HepG2 (cell line): ENCODE data around the gene HSCB. TPM values are rescaled to one million over a fixed set of nuclear protein-coding genes. Genes with fewer than 3 reads are reported as not detected.

ENCODE experiments used
- ADNP ChIP-seq: sonication (generic); formaldehyde crosslinking; IDR thresholded peaks from 2 replicates; pipeline ENCODE4 v1.4.0; 2020; ENCODE audit warnings: missing genetic modification reagents
- ATM ChIP-seq: fragments of 450-650 bp; IDR thresholded peaks from 2 replicates; pipeline ENCODE4 v1.7.1; 2017; ENCODE audit warnings: mild to moderate bottlenecking, borderline replicate concordance
- CBX5 ChIP-seq: sonication (generic); formaldehyde crosslinking; IDR thresholded peaks from 2 replicates; pipeline ENCODE4 v1.4.0; 2020; ENCODE audit warnings: missing genetic modification reagents, borderline replicate concordance
- CEBPZ ChIP-seq: IDR thresholded peaks from 2 replicates; pipeline ENCODE4 v1.6.1; 2012; ENCODE audit warnings: low read length, improper control_type of control experiment
- DNMT3B ChIP-seq: conservative IDR thresholded peaks from 2 replicates; pipeline ENCODE4 v1.6.1; 2016; ENCODE audit warnings: missing biosample characterization, control low read depth
- HES4 ChIP-seq: sonication (generic); formaldehyde crosslinking; IDR thresholded peaks from 2 replicates; pipeline ENCODE4 v1.9.0; 2021; ENCODE audit warnings: mild to moderate bottlenecking, missing genetic modification reagents, borderline replicate concordance
- HNRNPUL1 ChIP-seq: fragments of 200-400 bp; formaldehyde crosslinking; IDR thresholded peaks from 2 replicates; pipeline ENCODE4 v1.6.1; 2017; ENCODE audit warnings: low read depth, mild to moderate bottlenecking, low read length, moderate library complexity
- HOXD1 ChIP-seq: sonication (generic); formaldehyde crosslinking; IDR thresholded peaks from 2 replicates; pipeline ENCODE4 v1.5.0; 2020; ENCODE audit warnings: missing genetic modification reagents
- MED13 ChIP-seq: sonication (generic); formaldehyde crosslinking; IDR thresholded peaks from 2 replicates; pipeline ENCODE4 v1.5.0; 2020; ENCODE audit warnings: missing genetic modification reagents
- MXI1 ChIP-seq: IDR thresholded peaks from 3 replicates; pipeline ENCODE4 v1.6.1; 2012; ENCODE audit warnings: low read depth, low read length, inconsistent platforms, borderline replicate concordance
- NFE2L2 ChIP-seq: fragments of 150-350 bp; IDR thresholded peaks from 2 replicates; pipeline ENCODE4 v1.6.1; 2014; ENCODE audit warnings: low read length
- NR3C1 ChIP-seq: sonication (generic); formaldehyde crosslinking; IDR thresholded peaks from 2 replicates; pipeline ENCODE4 v1.4.0; 2020; ENCODE audit warnings: missing genetic modification reagents
- PREB ChIP-seq: sonication (generic); formaldehyde crosslinking; IDR thresholded peaks from 2 replicates; pipeline ENCODE4 v1.4.0; 2020; ENCODE audit warnings: missing genetic modification reagents
- RARA ChIP-seq: IDR thresholded peaks from 2 replicates; pipeline ENCODE4 v1.6.1; 2016; ENCODE audit warnings: missing genetic modification reagents, missing compliant biosample characterization
- RCOR2 ChIP-seq: IDR thresholded peaks from 2 replicates; pipeline ENCODE4 v1.6.1; 2016; ENCODE audit warnings: missing biosample characterization, missing genetic modification reagents
- RORA ChIP-seq: sonication (generic); formaldehyde crosslinking; IDR thresholded peaks from 2 replicates; pipeline ENCODE4 v1.5.0; 2020; ENCODE audit warnings: mild to moderate bottlenecking, missing genetic modification reagents, moderate library complexity
- ZNF207 ChIP-seq: fragments of 450-650 bp; IDR thresholded peaks from 2 replicates; pipeline ENCODE4 v1.6.1; 2016; ENCODE audit warnings: antibody characterized with exemption, borderline replicate concordance
- ZNF282 ChIP-seq: fragments of 450-650 bp; IDR thresholded peaks from 2 replicates; pipeline ENCODE4 v1.6.1; 2018; ENCODE audit not compliant: partially characterized antibody
- ZNF496 ChIP-seq: sonication (generic); formaldehyde crosslinking; IDR thresholded peaks from 2 replicates; pipeline ENCODE4 v1.8.1; 2023; ENCODE audit warnings: mild to moderate bottlenecking, moderate library complexity, missing genetic modification reagents; ENCODE audit not compliant: insufficient replicate concordance
- ZNF567 ChIP-seq: sonication (generic); formaldehyde crosslinking; IDR thresholded peaks from 2 replicates; pipeline ENCODE4 v1.8.1; 2023; ENCODE audit warnings: mild to moderate bottlenecking, missing genetic modification reagents, borderline replicate concordance
- ZNF570 ChIP-seq: sonication (generic); formaldehyde crosslinking; IDR thresholded peaks from 2 replicates; pipeline ENCODE4 v1.4.0; 2020; ENCODE audit warnings: mild to moderate bottlenecking, missing genetic modification reagents, borderline replicate concordance
- ZNF580 ChIP-seq: IDR thresholded peaks from 2 replicates; pipeline ENCODE4 v1.6.1; 2016; ENCODE audit warnings: low read depth, borderline replicate concordance
- ZNF703 ChIP-seq: sonication (generic); formaldehyde crosslinking; IDR thresholded peaks from 2 replicates; pipeline ENCODE4 v1.5.1; 2020; ENCODE audit warnings: missing genetic modification reagents, mild to moderate bottlenecking, moderate library complexity, borderline replicate concordance
- ZNF75D ChIP-seq: sonication (generic); formaldehyde crosslinking; IDR thresholded peaks from 2 replicates; pipeline ENCODE4 v1.8.1; 2023; ENCODE audit warnings: missing genetic modification reagents, mild to moderate bottlenecking, borderline replicate concordance
- ZUFSP ChIP-seq: sonication (generic); formaldehyde crosslinking; IDR thresholded peaks from 2 replicates; pipeline ENCODE4 v1.9.0; 2021; ENCODE audit warnings: missing genetic modification reagents, mild to moderate bottlenecking, borderline replicate concordance
- polyA plus RNA-seq, 8 experiments: library from polyadenylated mRNA; depleted of rRNA in 3 of 8; stranded (reverse) in 7 of 8; unstranded in 1 of 8; fragments of >200 nt; fragmentation: Illumina TruSeq in 4 of 8; extraction: Trizol in 4 of 8; gene quantifications; 2 replicates each; pipeline versions ENCODE4 v1.2.1 to v1.2.3, GENCODE V29; 2011 to 2016; ENCODE audit warnings: low read depth in 4 of 8, missing spikeins in 1 of 8, mixed read lengths in 1 of 8; ENCODE audit not compliant: insufficient read depth in 1 of 8
- total RNA-seq, 5 experiments: library from RNA; depleted of rRNA; stranded (reverse); fragments of >200 nt; fragmentation: Illumina TruSeq; extraction: Trizol; gene quantifications; 2 replicates each; pipeline ENCODE4 v1.2.3, GENCODE V29; 2016; ENCODE audit warnings: low read depth in 1 of 5

The HSCB gene
- total and polyA plus RNA-seq, 2 of the 13 experiments (the other 11 are each of a cell fraction or from before 2014, with no cell fraction given): 15.4 to 20.9 TPM

- TF ChIP-seq CEBPZ (no peak), ZNF703 (no peak; the same call in 1 of the 2 replicates), HES4 (CRISPR knock-in tag) (no peak), CBX5 (no peak), ZNF75D (CRISPR knock-in tag) (no peak), PREB (CRISPR knock-in tag) (no peak), ZNF496 (CRISPR knock-in tag) (no peak), DNMT3B (0 out of 2 replicates have a peak, but pooled peaks have one; percentile 47), ZNF207 (no peak), ZUFSP (CRISPR knock-in tag) (no peak), HNRNPUL1 (peak; percentile 93), ADNP (CRISPR knock-in tag) (no peak), ZNF580 (CRISPR knock-in tag) (no peak), ATM (no peak), MED13 (CRISPR knock-in tag) (no peak), NFE2L2 (no peak), ZNF567 (CRISPR knock-in tag) (no peak), HOXD1 (CRISPR knock-in tag) (no peak), ZNF570 (CRISPR knock-in tag) (no peak), ZNF282 (no peak), NR3C1 (CRISPR knock-in tag) (no peak), MXI1 (peak; percentile 10; the same call in 1 of the 3 replicates), RARA (peak; percentile 69), RCOR2 (CRISPR knock-in tag) (peak; percentile 65; the same call in 1 of the 2 replicates), RORA (CRISPR knock-in tag) (0 out of 2 replicates have a peak, but pooled peaks have one; percentile 46)
Observed at GRCh38 chr22:28783786-28784671, 42.2 kb downstream of the HSCB start (continued).
